HEK293 (cell line): ENCODE data around the gene RIN3.

ENCODE experiments used
- SCRT1 ChIP-seq: fragments of 450-650 bp; formaldehyde crosslinking; IDR thresholded peaks from 2 replicates; pipeline ENCODE4 v1.5.1; 2016; ENCODE audit warnings: missing biosample characterization, missing genetic modification characterization, borderline replicate concordance
- ZFP3 ChIP-seq: fragments of 450-650 bp; formaldehyde crosslinking; IDR thresholded peaks from 2 replicates; pipeline ENCODE4 v1.5.1; 2016; ENCODE audit warnings: low read depth, missing biosample characterization, missing genetic modification characterization
- TF ChIP-seq, protein P1 (sequence below): fragments of 450-650 bp; formaldehyde crosslinking; IDR thresholded peaks from 2 replicates; pipeline ENCODE4 v1.5.1; 2016; ENCODE audit warnings: missing biosample characterization, missing genetic modification characterization

- TF ChIP-seq SCRT1 (no peak), ZFP3 (tag by site-specific recombination) (no peak)
- TF ChIP-seq, protein P1, sequence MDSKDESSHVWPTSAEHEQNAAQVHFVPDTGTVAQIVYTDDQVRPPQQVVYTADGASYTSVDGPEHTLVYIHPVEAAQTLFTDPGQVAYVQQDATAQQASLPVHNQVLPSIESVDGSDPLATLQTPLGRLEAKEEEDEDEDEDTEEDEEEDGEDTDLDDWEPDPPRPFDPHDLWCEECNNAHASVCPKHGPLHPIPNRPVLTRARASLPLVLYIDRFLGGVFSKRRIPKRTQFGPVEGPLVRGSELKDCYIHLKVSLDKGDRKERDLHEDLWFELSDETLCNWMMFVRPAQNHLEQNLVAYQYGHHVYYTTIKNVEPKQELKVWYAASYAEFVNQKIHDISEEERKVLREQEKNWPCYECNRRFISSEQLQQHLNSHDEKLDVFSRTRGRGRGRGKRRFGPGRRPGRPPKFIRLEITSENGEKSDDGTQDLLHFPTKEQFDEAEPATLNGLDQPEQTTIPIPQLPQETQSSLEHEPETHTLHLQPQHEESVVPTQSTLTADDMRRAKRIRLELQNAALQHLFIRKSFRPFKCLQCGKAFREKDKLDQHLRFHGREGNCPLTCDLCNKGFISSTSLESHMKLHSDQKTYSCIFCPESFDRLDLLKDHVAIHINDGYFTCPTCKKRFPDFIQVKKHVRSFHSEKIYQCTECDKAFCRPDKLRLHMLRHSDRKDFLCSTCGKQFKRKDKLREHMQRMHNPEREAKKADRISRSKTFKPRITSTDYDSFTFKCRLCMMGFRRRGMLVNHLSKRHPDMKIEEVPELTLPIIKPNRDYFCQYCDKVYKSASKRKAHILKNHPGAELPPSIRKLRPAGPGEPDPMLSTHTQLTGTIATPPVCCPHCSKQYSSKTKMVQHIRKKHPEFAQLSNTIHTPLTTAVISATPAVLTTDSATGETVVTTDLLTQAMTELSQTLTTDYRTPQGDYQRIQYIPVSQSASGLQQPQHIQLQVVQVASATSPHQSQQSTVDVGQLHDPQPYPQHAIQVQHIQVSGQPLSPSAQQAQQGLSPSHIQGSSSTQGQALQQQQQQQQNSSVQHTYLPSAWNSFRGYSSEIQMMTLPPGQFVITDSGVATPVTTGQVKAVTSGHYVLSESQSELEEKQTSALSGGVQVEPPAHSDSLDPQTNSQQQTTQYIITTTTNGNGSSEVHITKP (tag by site-specific recombination) = no peak
These were observed 776 bp upstream of the RIN3 start for GRCh38 chr14:92512807-92513203.
